Kidney glomerular epithelial cell (primary cell): ENCODE results near the gene ATP1B2.
"Not testable (repeated sequence)": the region's sequence is repeated elsewhere in the genome, so short reads cannot be mapped to it uniquely, and the experiment has no call there.

Experiments used
- DNase-seq: peaks from one replicate; lab custom pipeline; 2025; lab: John Stamatoyannopoulos, UW

ATP1B2 gene

DNA sequence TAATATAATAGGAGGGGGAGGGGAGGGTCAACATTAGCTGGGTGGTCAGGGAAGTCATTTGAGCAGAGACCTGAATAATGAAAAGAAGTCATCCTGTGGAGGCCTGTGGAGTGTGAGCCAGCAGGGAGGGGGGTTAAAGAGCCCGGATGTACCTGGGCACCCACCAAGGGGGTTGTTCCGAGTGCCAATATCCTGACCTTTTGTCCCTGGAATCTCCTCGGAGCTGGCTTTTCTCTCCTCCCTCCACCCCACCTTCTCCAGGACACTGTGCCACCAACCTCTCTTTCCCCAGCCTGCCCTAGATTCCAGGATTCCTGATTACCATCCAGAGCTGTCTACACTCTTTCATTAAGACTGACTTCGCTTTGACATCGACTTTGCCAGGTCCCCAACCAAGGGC is 14.6 kb upstream of the ATP1B2 start:
- DNase-seq: no peak

DNA sequence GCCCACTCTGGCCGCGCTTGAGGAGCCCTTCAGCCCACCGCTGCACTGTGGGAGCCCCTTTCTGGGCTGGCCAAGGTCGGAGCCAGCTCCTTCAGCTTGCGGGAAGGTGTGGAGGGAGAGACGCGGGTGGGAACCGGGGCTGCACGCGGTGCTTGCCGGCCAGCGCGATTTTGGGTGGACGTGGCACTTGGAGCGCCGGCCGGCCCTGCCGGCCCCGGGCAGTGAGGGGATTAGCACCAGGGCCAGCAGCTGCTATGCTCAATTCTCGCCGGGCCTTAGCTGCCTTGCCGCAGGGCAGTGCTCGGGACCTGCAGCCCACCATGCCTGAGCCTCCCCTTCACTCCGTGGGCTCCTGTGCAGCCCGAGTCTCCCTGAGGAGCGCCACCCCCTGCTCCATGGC is 9.9 kb upstream of the ATP1B2 start:
- DNase-seq: no peak

DNA sequence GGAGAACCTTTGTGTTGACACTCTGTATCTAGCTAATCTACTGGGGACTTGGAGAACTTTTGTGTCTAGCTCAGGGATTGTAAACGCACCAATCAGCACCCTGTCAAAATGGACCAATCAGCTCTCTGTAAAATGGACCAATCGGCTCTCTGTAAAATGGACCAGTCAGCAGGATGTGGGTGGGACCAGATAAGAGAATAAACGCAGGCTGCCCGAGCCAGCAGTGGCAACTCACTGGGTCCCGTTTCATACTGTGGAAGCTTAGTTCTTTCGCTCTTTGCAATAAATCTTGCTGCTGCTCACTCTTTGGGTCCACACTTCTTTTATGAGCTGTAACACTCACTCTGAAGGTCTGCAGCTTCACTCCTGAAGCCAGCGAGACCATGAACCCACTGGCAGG is 9.1 kb upstream of the ATP1B2 start:
- not testable (repeated sequence) for DNase-seq

DNA sequence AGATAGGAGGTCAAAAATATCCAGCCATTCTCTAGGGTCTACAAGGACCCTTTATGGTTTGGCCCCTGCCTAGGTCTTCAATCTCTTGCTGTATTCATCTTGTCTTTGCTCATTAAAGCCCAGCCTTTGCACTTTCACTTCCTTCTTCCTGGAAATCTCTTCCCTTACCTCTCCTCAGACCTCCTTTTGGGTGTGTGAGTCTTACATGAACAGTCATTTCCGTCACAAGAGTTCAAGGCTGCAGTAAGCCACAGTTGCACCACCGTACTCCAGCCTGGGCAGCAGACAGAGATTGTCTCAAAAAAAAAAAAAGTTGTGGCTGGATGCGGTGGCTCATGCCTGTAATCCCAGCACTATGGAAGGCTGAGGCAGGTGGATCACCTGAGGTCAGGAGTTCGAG is 6.0 kb upstream of the ATP1B2 start:
- no peak for DNase-seq

DNA sequence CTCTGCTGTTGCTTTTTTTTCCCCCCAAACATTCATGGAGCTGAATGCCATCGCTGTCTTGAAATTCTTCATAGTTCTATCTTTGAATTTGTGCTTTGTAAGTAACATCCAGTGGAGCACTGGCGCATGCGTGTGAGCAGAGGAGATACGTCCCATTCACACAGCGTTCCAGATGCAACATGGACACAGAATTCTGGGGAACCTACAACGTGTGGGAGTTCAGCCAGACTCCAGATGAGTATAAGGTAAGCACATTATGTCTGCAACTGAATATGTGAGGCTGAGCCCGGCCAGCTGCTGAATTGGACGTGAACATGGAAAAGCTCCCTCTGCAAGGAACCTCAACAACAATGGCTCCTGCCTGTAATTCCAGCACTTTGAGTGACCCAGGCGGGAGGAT is 4.3 kb upstream of the ATP1B2 start:
- no peak for DNase-seq

DNA sequence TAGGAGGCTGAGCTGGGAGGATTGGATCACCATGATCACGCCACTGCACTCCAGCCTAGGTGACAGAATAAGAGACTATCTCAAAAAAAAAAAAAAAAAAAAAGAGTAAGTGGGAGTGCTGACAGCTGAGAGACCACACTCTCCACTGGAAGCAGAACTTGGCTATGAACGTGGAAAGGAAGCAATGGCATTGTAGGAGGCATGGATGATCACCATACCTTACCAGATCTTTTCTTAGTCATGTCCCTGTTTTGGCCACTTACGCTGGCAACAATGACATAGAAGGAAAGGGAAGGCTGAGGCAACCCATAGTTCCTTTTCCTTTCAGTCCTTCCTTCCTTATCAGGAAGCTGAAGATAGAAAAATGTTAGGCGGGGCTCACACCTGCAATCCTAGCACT is 3.7 kb upstream of the ATP1B2 start:
- DNase-seq: no peak

DNA sequence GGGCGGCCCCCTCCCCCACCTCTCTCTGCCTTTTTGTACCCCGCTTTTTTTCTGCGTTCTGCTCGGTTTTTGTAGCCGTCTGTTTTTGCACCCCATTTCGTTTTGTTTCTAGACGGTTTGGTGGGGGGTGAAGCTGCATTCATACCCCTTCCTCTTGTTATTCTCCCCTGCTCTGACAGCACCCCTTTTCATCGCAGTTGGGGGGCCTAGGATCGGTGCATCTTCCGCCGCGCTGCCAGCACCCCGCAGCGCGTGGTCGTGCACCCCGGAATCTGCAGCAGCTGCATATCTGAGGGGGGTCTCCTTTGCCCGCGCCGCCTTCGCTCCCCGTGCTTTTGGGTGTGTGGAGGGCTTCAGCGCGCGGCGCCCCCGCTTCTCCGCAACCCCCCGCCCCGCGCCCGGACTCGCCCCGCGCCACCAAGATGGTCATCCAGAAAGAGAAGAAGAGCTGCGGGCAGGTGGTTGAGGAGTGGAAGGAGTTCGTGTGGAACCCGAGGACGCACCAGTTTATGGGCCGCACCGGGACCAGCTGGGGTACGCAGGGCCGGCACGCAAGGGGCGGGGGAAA is 455 bp downstream of the ATP1B2 start:
- no peak for DNase-seq

DNA sequence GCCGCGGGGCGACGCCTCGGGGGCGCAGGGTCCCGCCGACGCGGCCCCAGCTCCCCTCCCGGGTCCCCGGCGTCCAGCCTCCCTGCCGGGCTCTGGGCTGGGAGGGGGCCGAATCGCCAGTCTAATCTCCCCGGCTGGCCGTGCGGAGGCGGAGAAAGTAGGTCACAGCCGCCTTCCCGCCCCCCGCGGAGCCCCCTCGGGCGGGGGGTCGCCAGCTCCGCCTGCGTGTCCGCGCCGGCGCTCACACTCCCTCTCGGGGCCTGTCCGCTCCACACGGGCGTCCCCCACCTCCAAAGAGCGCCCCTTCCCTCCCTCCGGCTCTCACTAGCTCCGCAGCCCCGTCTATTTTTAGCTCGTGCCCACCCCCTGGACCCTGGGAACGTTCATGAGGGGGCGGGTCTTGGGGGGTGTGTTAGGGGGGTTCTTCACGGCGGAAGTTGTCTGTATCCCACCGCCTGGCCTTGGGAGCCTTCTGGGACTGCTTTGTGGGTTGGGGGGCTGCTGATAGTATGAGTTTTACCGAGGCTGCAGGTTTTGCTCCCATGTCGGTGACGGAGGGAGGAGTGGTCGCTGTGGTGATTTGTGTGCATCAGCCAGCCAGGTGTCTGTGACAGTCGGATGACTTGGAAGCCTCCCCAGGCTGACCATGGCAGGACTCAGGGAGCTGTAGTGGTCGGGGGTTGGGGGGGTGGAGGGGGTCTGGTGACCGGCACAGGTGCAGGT is 1.1 kb downstream of the ATP1B2 start:
- no peak for DNase-seq

DNA sequence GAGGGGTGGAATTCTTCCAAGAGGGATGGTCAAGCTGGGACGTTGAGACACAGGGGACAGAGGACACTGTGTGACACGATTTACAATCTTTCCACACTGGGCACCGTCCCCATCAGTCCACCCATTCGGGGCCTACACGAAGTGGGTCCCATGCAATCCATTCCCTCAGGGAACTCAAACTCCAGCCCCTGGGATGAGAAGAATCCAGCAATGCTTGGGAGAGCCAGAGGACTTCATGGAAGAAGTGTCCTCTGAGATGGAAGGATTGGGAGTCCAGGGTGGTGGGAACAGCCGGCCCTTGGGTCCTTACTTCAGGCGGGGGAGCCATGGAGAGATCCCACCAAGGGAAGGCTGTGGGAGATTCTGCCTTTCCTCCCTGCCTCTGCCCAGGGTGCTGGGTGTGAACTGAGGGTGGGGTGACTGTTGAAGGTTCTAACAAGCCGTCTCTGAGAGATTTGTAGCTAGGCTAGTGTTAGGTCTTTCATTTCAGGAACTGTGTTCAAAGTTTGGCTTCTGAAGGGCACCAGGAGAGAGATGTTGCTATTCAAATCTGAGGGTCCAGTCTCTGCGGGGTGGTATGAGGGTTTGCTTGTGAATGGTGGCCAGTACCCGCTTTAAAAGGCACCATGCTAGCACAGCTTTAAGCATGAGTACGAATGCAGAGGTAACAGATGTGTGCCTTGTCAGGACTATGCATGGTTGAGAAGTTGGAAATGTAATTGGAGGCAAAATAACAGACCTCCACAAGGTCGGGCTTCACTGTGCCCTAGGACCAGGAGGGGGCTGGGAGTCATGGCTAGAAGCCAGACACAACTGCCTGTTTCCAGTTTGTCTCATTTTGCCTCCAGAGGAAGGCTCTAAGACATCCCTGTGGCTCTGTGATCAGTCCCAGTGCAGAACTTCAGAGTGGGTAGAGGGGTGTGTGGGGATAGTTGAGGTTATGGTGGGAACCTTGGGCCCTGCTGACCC is 1.9 kb downstream of the ATP1B2 start:
- no peak for DNase-seq

DNA sequence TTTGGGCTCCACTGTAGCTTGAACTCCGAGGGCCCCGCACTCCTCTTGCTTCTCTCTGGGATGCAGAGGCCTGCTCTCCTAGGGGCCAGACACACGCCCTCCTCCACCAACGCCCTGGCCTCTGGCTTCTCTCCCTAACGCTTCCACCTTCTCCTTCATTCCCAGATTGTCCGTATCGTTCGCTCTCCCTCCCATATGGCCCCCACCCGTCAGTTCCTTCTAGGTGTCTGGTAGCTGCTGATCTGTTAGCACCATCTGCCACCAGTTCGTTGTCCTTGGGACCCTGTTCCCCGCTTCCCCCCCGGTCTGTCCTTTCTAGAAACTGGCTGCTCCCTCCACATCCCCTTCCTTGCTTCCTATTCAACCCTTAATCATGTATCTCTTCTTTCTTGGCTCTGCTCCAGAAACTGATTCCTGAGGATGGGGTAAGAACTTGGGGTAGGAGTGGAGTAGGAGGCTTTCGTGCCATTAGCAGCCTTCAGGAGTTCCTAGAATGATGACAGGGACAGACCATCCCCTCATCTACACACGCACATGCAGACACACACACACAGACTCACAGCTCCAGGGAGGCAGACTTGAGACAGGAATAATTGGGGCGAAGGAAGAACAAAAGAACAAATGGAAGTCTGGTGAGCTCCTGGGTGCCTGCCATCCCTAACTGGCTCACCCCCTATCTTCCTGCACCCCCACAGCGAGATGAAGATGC is 4.3 kb downstream of the ATP1B2 start:
- DNase-seq: no peak

DNA sequence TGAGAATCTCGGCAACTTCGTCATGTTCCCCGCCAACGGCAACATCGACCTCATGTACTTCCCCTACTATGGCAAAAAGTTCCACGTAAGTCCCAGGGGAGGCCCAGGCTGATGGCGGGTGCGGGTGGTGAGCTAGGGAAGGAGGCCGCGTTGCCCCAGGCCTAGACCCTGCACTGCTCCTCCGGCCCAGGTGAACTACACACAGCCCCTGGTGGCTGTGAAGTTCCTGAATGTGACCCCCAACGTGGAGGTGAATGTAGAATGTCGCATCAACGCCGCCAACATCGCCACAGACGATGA is 4.8 kb downstream of the ATP1B2 start:
- no peak for DNase-seq

DNA sequence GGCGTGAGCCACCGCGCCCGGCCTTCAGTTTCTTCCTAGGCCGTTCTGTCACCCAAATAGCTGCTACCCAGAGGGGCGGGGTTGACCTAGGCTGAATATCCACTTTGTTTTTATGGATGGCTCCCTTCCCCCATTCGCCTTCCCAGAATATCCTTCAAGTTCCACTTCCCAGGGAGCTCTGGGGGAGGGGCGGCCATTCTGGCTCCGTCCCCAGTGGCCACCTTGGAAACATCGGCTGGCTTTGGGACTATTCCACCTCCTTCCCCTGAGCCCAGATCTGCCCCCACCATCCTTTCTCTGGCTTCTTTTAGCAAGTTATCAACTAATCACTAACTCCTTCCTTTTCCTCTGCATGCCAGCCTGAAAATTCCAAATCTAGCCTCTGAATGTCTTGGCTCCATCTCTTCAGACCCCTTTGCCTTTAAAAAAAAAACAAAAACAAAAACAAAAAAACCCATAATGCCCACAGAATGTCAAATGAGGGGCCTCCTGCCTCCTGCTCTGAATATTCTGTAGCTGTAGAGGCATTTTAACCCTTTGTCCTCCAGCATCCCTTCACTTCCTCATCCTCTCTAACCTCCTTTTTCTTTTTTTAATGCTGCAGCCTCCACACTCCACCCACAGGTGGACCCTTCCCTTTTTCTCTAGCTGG is 6.4 kb downstream of the ATP1B2 start:
- DNase-seq: no peak

DNA sequence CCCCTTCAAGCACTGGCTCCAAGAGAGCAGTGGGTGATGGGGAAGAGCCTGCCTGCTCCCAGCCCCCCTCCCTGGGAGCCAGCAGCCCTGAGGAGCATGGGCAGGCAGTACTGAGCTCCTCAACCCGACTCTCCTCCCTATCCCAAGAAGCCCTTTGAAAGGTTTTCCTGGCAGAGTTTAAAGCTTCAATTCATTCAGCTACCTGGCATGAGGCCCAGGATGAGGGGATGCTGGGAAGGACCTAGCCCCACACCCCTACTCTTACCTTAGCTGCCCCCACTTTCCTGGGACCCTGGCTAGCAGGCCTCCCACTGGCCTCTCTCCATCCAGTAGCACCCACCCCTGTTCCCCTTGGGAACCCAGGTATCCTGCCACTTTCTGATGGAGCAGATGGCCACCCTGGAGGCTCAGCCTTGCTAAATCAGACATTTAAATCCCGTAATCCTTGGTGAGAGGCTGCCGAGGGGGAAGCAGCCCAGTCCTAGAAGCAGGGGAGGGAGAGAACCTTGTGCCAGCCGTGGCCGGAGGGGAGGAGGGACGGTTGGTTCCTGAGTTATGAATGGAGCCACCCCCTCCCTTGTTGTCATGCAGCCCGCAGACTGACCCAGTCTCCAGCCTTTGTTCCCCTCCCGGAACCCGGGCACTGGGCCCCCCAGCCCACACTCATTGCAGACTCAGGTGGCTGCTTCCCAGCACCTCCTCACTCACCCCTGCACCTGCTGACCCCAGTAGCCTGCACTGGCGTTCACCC is 17.1 kb downstream of the ATP1B2 start:
- DNase-seq: no peak

DNA sequence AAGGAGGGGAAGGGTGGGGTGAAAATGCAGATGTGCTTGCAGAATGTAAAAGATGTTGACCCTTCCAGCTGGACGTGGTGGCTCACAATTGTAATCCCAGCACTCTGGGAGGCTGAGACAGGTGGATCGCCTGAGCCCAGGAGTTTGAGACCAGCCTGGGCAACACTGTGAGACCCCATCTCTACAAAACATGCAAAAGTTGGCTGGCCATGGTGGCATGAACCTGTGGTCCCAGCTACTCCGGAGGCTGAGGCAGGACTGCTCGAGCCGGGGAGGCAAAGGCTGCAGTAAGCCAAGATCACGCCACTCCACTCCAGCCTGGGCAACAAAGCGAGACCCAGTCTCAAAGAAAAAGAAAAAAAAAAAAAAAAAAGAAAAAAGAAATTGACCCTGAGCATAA is 17.8 kb downstream of the ATP1B2 start:
- DNase-seq: no peak

DNA sequence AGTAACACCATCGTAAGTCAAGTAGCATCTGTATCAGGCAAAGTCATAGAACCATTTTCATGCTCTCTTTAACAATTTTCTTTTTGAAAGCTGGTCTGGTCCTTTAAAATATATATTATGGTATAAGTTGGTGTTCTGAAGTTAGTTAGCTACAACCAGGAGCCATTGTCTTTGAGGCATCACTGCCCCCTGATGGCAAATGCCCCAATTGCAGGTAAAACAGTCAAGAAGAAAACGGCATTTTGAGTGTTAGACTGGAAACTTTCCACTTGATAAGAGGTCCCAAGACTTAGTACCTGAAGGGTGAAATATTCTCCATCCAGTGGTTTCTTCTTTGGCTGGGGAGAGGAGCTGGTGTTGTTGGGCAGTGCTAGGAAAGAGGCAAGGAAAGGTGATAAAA is 22.5 kb downstream of the ATP1B2 start:
- DNase-seq: no peak

DNA sequence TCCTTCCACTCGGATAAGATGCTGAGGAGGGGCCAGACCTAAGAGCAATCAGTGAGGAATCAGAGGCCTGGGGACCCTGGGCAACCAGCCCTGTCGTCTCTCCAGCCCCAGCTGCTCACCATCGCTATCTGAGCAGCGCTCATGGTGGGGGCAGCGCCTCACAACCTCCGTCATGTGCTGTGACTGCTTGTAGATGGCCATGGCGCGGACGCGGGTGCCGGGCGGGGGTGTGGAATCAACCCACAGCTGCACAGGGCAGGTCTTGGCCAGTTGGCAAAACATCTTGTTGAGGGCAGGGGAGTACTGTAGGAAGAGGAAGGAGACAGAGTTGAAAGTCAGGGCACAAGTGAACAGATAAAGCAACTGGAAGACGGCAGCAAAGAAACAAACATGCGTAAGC is 24.2 kb downstream of the ATP1B2 start:
- DNase-seq: no peak

DNA sequence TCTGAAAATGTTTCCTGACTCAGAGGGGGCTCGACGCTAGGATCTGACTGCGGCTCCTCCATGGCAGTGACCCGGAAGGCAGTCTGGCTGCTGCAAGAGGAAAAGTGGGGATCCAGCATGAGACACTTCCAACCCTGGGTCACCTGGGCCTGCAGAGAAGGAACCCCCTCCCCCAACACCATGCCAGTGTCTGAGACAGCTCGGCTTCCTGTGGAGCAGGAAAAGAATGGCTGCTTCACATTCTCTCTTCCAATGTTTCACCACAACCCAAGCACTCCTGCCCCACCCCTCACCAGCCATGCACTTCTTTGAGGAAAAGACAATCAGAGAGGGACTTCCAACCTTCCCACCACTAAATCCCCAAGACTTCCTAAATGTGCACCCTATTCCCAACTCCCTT is 25.8 kb downstream of the ATP1B2 start:
- no peak for DNase-seq

DNA sequence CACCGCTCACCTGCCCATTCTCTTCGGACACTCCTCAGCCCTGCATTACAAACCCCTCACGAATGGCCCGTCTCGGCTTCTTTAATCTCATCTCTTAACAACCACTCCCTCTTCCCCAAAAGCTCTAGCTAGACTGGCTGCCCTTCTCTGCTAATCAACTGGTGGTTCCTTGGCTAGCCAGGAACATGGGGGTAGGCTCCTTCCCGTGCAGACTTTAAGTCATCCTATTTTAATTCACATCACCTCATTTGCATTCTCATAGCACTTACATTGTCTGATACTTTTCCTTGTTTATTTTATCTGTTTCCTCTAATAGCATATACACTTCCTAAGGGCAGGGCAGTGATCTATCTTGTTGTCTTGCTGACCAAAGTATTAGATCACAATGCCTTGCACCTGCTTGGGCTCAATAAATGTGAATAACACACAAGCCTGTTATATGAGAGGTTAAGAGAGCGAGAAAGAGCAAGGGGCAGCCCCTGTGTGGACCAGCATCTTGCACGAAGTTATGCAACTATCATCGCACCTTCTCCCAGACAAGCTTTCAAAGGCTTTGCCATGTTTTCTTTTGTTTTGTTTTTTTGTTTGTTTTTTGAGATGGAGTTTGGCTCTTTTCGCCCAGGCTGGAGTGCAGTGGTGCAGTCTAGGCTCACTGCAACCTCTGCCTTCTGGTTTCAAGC is 26.8 kb downstream of the ATP1B2 start:
- no peak for DNase-seq

DNA sequence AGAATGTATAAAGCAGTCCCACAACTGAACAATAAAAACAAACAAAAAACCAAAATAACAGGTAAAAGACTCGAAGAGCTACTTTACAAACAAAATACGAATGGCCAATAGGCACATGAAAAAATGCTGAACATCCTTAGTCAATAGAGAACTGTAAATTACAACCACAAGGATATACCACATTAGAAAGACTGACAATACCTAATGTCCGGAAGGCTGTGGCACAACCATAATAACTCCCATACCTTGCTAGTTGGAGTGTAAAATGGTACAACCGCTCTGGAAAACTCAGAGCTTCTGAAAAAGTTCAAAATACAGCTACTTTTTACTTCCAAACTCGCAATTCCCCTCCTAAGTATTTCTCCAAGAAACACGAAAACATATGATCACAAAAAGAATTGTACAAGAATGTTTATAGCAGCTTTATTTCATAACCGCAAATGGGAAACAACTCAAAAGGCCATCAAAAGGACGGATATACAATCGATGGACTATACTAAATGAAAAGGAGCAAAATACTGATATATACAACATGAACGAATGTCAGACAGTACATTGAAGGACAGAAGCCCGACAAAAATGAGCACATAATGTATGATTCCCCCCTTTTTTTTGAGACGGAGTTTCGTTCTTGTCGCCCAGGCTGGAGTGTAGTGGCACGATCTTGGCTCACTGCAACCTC is 34.3 kb downstream of the ATP1B2 start:
- DNase-seq: no peak

DNA sequence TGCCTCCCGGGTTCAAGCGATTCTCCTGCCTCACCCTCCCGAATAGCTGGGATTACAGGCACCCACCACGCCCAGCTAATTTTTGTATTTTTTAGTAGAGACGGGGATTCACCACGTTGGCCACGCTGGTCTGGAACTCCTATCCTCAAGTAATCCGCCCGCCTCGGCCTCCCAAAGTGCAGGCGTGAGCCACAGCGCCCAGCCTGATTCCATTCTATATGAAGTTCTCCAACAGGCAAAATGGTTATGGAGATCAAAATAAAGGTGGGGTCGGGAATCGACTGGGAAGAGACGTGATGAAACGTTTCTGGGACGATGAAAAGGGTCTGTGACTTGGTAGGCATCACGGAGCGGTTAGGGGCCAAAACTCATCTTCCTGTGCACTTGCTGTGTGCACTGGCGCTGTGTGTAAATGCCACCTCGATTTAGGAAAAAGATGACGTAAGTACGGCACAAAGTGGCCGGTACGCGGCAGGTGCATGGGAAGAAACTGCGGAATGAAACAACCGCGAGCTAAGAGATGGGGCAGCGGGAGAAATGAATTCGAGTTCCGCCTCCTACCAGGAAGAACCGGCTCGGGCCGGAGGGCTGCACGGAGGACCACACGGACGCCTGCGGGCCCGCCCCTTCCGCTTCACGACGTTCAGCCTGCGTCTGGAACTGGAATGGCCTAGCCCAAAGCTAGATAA is 35.0 kb downstream of the ATP1B2 start:
- no peak for DNase-seq
